ENCODE results near the gene DKK1. TPM values are rescaled to one million over a fixed set of nuclear protein-coding genes. Genes with fewer than 3 reads are reported as not detected.

The DKK1 gene
- total and polyA plus RNA-seq, 2 of the 13 experiments (the other 11 are each of a cell fraction or from before 2014, with no cell fraction given): 123 to 262 TPM

- TF ChIP-seq, protein P1, sequence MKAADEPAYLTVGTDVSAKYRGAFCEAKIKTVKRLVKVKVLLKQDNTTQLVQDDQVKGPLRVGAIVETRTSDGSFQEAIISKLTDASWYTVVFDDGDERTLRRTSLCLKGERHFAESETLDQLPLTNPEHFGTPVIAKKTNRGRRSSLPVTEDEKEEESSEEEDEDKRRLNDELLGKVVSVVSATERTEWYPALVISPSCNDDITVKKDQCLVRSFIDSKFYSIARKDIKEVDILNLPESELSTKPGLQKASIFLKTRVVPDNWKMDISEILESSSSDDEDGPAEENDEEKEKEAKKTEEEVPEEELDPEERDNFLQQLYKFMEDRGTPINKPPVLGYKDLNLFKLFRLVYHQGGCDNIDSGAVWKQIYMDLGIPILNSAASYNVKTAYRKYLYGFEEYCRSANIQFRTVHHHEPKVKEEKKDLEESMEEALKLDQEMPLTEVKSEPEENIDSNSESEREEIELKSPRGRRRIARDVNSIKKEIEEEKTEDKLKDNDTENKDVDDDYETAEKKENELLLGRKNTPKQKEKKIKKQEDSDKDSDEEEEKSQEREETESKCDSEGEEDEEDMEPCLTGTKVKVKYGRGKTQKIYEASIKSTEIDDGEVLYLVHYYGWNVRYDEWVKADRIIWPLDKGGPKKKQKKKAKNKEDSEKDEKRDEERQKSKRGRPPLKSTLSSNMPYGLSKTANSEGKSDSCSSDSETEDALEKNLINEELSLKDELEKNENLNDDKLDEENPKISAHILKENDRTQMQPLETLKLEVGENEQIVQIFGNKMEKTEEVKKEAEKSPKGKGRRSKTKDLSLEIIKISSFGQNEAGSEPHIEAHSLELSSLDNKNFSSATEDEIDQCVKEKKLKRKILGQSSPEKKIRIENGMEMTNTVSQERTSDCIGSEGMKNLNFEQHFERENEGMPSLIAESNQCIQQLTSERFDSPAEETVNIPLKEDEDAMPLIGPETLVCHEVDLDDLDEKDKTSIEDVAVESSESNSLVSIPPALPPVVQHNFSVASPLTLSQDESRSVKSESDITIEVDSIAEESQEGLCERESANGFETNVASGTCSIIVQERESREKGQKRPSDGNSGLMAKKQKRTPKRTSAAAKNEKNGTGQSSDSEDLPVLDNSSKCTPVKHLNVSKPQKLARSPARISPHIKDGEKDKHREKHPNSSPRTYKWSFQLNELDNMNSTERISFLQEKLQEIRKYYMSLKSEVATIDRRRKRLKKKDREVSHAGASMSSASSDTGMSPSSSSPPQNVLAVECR (CRISPR knock-in tag; IDR thresholded peaks at IDR 0.05; ENCODE audit: borderline replicate concordance): no peak
- TF ChIP-seq ZFP90 (CRISPR knock-in tag; IDR thresholded peaks at IDR 0.05; ENCODE audit: borderline replicate concordance) (no peak), ZNF367 (CRISPR knock-in tag; IDR thresholded peaks at IDR 0.05; ENCODE audit: borderline replicate concordance) (no peak), ZSCAN29 (CRISPR knock-in tag; conservative IDR thresholded peaks at IDR 0.05) (0 out of 2 replicates have a peak, but pooled peaks have one; percentile 34), ZNF431 (CRISPR knock-in tag; IDR thresholded peaks at IDR 0.05; ENCODE audit: borderline replicate concordance, low read depth) (no peak), EZH2 (conservative IDR thresholded peaks at IDR 0.05; ENCODE audit: low read depth, low read length) (no peak), ZNF563 (CRISPR knock-in tag; IDR thresholded peaks at IDR 0.05) (no peak), MIER3 (CRISPR knock-in tag; IDR thresholded peaks at IDR 0.05; ENCODE audit: borderline replicate concordance) (peak; percentile 48; the same call in 1 of the 2 replicates), ZNF878 (CRISPR knock-in tag; IDR thresholded peaks at IDR 0.05) (no peak), PRDM10 (CRISPR knock-in tag; IDR thresholded peaks at IDR 0.05; ENCODE audit: low read depth) (no peak), ZNF747 (CRISPR knock-in tag; IDR thresholded peaks at IDR 0.05; ENCODE audit: borderline replicate concordance) (no peak), MXI1 (IDR thresholded peaks at IDR 0.05; ENCODE audit: borderline replicate concordance, low read depth, low read length) (no peak), ZNF720 (CRISPR knock-in tag; IDR thresholded peaks at IDR 0.05) (no peak), CBX5 (CRISPR knock-in tag; IDR thresholded peaks at IDR 0.05; ENCODE audit: borderline replicate concordance) (no peak), ZNF460 (CRISPR knock-in tag; IDR thresholded peaks at IDR 0.05; ENCODE audit: borderline replicate concordance) (no peak), ZNF660 (CRISPR knock-in tag; IDR thresholded peaks at IDR 0.05; ENCODE audit: borderline replicate concordance, low read depth) (no peak), ZNF556 (CRISPR knock-in tag; IDR thresholded peaks at IDR 0.05; ENCODE audit: borderline replicate concordance) (no peak)
- TF ChIP-seq, protein P2, sequence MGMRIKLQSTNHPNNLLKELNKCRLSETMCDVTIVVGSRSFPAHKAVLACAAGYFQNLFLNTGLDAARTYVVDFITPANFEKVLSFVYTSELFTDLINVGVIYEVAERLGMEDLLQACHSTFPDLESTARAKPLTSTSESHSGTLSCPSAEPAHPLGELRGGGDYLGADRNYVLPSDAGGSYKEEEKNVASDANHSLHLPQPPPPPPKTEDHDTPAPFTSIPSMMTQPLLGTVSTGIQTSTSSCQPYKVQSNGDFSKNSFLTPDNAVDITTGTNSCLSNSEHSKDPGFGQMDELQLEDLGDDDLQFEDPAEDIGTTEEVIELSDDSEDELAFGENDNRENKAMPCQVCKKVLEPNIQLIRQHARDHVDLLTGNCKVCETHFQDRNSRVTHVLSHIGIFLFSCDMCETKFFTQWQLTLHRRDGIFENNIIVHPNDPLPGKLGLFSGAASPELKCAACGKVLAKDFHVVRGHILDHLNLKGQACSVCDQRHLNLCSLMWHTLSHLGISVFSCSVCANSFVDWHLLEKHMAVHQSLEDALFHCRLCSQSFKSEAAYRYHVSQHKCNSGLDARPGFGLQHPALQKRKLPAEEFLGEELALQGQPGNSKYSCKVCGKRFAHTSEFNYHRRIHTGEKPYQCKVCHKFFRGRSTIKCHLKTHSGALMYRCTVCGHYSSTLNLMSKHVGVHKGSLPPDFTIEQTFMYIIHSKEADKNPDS (CRISPR knock-in tag; IDR thresholded peaks at IDR 0.05): no peak
- TF ChIP-seq, protein P3, sequence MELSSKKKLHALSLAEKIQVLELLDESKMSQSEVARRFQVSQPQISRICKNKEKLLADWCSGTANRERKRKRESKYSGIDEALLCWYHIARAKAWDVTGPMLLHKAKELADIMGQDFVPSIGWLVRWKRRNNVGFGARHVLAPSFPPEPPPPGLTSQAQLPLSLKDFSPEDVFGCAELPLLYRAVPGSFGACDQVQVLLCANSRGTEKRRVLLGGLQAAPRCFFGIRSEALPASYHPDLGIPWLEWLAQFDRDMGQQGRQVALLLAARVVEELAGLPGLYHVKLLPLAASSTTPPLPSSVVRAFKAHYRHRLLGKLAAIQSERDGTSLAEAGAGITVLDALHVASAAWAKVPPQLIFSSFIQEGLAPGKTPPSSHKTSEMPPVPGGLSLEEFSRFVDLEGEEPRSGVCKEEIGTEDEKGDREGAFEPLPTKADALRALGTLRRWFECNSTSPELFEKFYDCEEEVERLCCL (CRISPR knock-in tag; IDR thresholded peaks at IDR 0.05; ENCODE audit: borderline replicate concordance): no peak
These were observed 39.9 kb downstream of the DKK1 start (continued) for GRCh38 chr10:52353960-52354394.

Measured in HepG2 (cell line).